SKM-1 (cell line): ENCODE data around the gene CUL4A.

Source experiments
- DNase-seq: peaks from one replicate; lab custom pipeline; 2025; ENCODE audit not compliant: unreplicated experiment; lab: John Stamatoyannopoulos, UW

Gene CUL4A

DNA sequence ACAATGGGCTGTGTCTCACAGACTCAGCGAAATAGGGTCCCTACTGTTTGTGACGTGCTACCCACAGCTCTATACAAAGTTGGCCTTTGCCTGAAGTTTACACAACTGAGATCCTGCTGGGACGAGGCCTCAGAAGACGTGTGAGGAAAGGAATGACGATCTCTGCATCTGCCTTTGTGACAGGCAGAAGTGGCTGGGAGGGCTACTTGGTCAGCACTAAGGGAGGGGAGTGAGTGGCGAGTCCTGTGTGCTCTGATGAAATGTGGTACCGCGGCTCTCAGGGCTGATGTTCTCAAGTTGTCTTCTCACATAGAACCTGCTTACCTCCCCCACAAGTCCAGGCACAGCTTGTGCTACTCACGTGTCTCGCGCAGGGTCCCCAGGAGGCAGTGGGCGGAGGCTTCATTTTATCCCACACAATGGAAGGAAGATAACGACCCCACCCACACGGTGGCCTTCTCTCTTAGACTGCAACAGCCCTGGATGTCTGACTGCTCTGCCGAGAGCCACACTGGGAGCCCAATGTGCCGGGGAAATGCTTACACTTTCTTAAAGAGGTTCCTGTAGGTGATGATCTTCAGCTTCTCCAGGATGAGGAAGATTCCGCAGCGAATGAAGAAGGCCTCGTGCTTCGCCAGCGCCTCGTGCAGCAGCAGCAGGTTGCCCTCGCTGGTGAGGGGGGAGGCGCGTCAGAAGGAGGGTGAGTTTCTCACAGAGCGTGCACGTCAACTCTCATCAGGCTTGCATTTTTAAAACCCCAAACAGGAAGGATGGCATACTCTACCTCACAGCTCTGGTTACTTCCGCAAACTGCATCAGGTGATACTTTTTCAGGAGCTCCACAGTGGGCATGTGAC, 29.8 kb upstream of the CUL4A start:
- DNase-seq, result no peak

GRCh38 chr13:113182046-113182445, 27.4 kb upstream of the CUL4A start:
- DNase-seq, result no peak

- DNase-seq, result no peak
Observed at GRCh38 chr13:113183450-113184129, 25.8 kb upstream of the CUL4A start.

GRCh38 chr13:113184568-113185440, 24.6 kb upstream of the CUL4A start:
- DNase-seq, result no peak

DNA sequence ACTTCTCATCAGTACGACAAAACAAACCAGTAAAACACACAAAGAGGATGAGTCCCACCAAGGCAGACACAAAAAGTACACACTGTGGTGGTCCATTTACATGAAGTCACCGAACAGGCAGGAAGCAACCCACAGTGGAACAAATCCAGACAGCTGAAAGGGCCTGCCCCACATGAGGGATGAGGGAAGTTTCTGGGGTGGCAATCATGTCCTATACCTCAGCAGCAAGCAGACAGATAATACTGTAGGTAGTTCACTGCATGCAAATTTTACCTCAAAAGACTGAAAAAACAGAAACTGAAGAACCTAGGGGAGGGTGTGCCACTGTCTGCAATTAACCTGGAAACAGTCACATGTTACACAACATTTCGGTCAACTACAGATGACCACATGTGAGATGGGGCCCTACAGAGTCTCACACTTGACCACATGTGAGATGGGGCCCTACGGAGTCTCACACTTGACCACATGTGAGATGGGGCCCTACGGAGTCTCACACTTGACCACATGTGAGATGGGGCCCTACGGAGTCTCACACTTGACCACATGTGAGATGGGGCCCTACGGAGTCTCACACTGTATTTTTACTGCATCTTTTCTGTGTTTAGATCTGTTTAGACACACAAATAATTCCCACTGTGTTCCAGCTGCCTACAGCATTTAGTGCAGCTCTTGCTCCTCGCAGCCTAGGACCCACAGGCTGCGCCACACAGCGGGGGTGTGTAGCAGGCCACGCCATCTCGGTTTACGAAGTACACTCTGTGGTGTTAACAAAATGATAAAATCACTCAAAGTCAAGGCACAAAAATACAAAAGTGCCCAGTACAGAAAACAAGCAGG, 23.1 kb upstream of the CUL4A start:
- no peak for DNase-seq

DNA sequence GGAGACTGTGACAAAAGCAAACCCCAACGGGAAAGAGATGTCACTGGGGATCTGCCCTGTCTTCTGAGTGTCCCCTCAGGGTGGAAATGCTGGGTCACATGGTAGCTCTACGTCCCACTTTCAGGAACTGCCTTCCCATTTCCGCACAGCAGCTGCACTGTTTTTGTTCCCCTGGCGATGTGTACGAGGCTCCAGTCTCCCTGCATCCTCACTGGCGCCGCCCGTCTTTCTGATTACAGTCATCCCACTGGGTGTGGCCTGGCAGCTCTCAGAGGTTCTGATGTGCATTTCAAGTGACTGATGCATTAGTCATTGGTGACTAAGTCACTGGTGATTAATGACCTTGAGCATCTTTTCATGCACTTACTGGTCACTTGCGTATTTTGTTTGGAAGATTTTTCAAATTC, 22.1 kb upstream of the CUL4A start:
- DNase-seq, result no peak

GRCh38 chr13:113187883-113188665, 21.3 kb upstream of the CUL4A start:
- DNase-seq, result no peak

DNA sequence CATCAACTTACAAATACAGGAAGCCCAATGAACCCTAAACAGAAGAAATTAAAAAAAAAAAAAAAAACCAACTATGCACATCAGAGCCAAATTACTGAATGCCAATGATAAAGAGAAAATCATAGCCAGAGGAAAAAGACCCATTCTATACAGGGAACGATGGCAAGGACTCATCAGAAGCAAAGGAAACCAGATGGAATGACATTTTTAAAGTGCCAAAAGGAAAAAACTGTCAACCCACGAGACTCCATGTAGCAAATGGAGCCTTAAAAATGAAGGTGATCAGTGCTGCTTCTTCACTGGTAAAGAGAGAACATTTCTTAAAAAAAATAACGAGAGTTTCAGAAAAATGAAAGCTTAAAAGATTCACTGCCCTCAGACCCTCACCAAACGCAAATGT, 19.2 kb upstream of the CUL4A start:
- DNase-seq, result no peak

DNA sequence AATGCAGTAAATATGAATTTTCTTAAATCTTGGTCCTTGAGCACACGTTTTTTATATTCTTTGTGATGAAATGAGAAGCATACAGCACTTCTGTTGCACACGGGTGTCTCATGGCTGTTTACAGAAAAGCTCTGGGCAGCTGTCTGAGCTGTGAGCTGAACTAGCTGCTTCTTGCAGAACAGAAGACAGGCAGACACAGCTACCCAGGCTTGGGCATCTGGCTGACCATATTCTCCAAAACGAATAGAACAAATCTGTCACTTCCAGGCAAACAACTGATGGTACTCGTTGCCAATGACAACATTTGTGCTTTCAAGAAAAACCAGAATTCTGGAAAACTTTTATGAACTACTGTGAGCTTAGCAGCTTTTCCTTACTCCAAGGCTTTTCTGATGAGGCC, 17.1 kb upstream of the CUL4A start:
- DNase-seq, result no peak

DNA sequence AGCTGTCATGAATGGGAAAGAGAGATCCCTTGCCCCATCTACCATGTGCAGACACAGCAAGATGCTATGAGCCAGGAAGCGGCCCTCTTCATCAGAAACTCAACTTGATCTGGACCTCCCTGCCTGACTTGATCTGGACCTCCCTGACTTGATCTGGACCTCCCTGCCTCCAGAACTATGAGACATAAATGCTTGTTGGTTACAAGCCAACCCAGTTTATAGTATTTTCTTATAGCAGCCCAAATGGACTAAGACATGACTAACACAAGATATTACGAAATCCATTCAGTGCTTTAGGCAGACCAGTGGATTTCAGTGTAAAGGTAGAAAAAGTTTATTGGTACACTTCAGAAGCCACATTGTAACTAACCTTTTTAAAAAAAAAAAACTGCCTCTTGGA, 16.5 kb upstream of the CUL4A start:
- DNase-seq, result no peak

DNA sequence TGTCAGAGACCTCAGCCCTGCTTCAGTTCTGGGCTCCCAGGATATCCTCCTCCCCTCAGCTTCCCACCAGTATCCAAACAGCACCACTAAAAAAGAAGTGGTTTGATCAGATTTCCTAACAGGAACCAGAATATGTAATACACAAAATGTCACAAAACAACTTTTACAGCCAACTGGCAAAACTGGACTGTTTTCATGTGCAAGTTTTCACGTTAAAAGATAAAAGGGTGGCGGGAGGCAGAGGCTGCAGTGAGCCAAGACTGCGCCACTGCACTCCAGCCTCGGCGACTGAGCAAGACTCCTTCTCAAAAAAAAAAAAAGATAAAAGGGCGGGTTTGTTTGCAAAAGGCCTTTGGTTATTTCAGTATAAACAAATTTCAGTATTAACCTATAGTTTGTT, 14.1 kb upstream of the CUL4A start:
- DNase-seq, result no peak

DNA sequence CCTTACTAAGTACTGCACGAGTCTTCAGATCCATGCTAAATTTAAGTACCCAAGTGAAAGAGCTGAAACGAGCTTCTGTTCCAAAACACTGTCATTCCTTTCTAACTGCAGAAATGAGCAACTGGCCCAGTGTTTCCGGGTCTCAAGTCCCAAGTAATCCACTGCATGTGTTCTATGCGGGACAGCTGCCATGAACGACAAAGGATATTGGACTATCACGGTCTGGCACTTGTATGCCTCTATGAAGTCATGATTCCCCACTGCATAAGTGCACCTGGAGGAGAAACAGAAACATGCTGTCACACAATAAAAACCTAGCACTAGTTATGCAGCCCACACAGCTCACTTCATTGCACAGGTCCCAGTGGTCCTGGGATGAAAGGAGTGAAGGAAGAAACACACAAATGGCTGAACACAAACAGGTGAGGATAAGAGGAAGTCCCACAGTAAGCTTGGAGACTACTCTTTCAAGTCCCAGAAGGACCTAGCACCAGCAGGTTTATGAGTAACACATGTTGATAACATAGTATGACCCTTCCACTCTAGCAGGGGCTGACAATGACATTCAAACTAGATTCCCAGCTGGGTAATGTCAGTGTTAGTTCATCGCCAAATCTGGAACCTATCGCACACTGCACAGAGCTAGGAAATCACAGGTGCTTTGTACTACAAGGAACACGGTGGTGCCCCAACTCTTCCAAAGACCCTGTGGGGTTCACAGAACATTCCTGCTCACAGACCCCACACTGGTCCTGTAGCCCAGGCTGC, 12.3 kb upstream of the CUL4A start:
- DNase-seq, result no peak

GRCh38 chr13:113201815-113202214, 7.6 kb upstream of the CUL4A start:
- no peak for DNase-seq

DNA sequence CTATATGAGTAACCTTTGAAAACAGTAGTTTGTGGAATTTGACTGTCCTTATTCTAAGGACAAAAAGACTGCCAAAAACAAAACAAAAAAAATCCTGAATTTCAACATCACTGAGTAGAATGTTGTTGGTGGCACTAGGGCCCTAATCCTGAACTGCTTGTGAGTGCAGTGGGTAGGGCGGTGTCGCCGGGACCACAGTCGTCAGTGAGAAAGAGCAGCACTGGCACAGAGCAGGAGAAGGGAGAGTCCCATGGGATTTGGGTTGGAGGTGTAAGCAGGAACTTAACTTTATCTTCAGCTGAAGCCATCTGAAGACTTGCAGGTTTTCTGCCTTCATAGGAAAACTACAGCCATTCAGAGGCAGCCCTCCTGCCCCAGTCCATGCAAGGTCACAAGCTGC, 6.5 kb upstream of the CUL4A start:
- no peak for DNase-seq

DNA sequence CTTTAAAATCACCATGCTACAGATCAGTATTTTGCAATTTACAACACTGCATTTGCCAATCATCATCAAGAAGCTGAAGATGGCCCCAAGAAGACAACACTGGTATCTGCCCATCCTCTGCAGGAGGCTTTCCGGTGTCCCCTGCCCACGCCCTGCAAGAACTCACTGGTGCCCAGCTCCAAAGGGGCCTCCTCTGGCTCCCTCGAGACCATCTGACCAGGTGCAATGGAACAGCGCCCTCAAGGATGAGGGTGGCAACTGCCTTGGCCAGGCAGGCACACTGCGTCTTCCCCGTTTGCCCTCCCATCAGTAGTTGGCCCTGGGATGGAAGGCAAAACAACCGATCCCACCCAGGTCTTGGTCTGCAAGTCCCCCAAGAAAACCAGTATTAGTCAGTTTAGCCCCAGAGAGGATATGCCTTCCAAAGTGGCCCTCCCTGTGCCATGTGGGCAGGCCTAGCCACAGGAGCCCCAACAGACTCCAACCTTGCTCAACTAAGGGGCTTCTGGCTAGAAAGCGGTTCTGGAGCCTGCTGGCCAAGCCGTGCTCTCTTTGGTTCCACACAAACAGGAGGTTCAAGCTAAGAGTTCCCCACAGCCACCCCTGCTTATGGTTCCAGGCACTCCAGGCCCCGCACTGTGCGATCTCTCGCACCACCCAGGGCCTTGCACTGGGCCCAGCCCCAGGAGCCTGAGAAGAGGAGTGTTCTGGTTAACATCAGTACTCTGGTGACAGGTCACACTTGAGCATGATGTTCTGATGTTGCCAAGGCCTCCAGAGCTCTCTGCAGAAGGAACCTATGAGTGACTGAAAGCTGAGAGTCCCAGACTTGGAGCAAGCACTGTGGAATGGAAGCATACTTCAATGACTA, 5.7 kb upstream of the CUL4A start:
- DNase-seq, result no peak

- DNase-seq, result no peak
Observed at GRCh38 chr13:113204378-113204734, 5.1 kb upstream of the CUL4A start.

- DNase-seq, result no peak
Observed at GRCh38 chr13:113205428-113205931, 3.9 kb upstream of the CUL4A start.

DNA sequence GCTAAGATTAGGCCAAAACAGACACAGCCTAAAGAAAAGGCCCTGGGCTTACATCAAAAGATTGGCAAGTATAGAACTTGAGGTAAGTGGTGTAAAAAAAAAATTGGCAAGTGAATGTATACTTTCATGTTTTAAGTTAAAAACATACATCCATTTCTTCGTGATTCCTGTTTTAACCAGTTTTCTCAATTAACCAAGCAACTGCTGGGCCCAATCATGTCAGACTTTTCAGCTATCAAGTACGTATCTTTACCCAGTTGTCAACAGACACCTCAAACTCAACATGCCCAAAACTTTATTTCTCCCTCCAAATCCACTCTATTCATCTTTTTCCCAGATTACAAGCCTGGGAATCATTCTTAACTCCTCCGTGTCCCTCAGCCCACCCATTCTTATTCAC, 2.0 kb upstream of the CUL4A start:
- DNase-seq, result no peak
